Breast epithelium (tissue), 3 donors: ENCODE results near the gene TJP1.

ENCODE experiments used
- POLR2A ChIP-seq: fragments of 450-650 bp; IDR thresholded peaks from one replicate; pipeline ENCODE4 v1.6.1; 2016; ENCODE audit warnings: antibody characterized with exemption, mild to moderate bottlenecking, moderate library complexity
- POLR2AphosphoS5 ChIP-seq, 3 donors: sonication (generic); formaldehyde crosslinking; IDR thresholded peaks; one replicate each; pipeline ENCODE4 v1.6.1; 2017; ENCODE audit warnings: antibody characterized with exemption in 3 of 3
- TF ChIP-seq, protein P1 (sequence below), 3 donors: fragments of 450-650 bp; IDR thresholded peaks; one replicate each; pipeline ENCODE4 v1.5.1; 2016 to 2017; ENCODE audit warnings: antibody characterized with exemption in 3 of 3, mild to moderate bottlenecking in 3 of 3, moderate library complexity in 3 of 3

DNA sequence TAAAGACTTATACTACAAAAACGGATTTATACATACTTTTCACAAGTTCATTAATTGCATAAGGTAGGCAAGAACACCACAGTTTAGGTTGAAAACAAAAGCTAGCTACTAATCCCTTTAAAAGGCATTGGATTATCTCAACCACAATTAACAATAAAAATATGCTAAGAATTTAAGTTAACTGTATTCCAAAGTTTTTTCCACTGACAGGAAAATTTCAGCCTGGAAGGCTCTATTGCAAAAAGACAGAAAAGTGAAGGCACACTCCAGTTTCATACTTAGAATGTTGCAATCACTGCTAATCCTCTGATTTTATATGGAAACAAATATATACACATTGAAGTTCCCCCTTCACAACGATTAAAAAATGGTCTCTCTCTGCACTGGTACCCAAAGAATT is 71.5 kb downstream of the TJP1 start:
- TF ChIP-seq, protein P1, sequence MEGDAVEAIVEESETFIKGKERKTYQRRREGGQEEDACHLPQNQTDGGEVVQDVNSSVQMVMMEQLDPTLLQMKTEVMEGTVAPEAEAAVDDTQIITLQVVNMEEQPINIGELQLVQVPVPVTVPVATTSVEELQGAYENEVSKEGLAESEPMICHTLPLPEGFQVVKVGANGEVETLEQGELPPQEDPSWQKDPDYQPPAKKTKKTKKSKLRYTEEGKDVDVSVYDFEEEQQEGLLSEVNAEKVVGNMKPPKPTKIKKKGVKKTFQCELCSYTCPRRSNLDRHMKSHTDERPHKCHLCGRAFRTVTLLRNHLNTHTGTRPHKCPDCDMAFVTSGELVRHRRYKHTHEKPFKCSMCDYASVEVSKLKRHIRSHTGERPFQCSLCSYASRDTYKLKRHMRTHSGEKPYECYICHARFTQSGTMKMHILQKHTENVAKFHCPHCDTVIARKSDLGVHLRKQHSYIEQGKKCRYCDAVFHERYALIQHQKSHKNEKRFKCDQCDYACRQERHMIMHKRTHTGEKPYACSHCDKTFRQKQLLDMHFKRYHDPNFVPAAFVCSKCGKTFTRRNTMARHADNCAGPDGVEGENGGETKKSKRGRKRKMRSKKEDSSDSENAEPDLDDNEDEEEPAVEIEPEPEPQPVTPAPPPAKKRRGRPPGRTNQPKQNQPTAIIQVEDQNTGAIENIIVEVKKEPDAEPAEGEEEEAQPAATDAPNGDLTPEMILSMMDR (IDR thresholded peaks at IDR 0.05): no peak
- TF ChIP-seq POLR2AphosphoS5 (IDR thresholded peaks at IDR 0.05) (no peak), POLR2A (no peak)
